Measurements from ENCODE around the gene LGR5. TPM values are rescaled to one million over a fixed set of nuclear protein-coding genes. Genes with fewer than 3 reads are reported as not detected.
"Not testable (repeated sequence)": the region's sequence is repeated elsewhere in the genome, so short reads cannot be mapped to it uniquely, and the experiment has no call there.

The LGR5 gene
- polyA plus RNA-seq, 1 donor (not counting 4 experiments of a cell fraction or from before 2014, with no cell fraction given) = 0.05 TPM

DNA sequence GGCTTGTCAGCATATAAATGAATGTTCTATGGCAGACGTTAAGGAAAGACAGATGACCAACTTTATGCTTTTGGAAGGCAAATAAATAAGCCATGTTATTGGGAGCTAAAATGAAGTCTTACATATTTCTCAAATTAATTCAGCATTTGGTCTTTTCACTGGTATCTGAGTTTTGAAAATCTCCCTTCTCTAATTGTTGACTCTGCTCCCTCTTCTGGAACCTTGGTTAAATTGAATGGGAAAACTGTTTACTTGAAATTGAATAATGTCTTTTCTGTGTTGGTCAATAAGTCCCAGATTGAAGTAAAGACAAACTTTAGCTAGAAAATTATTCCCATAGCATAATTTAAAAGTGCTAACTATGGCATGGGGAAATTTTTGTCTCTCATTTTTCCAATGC is 38.7 kb downstream of the LGR5 start:
- DNase-seq (ENCODE audit: low read depth, low spot score) (no peak), FAIRE-seq (no peak)
- Histone ChIP-seq H3K4me1 (ENCODE audit: control insufficient read depth, extremely low read depth, insufficient read depth, low read length) (no peaks in the 10 kb centered on the region), H3K4me2 (ENCODE audit: control insufficient read depth, extremely low read depth, insufficient read depth, low read depth, low read length) (no peak overlapping the region), H3K79me2 (ENCODE audit: control insufficient read depth, insufficient read depth, low read length) (no peaks in the 10 kb centered on the region), H3K36me3 (ENCODE audit: control insufficient read depth in 2 of 2, extremely low read depth in 1 of 2, insufficient read depth in 2 of 2, low read length in 2 of 2) (no peaks in the 10 kb centered on the region), H3K27ac (ENCODE audit: control insufficient read depth, insufficient read depth, low read length) (no peak overlapping the region), H4K20me1 (ENCODE audit: control insufficient read depth, extremely low read depth, insufficient read depth, low read length) (no peaks in the 10 kb centered on the region), H3K9me3 (ENCODE audit: control insufficient read depth, low read depth, low read length) (no peaks in the 10 kb centered on the region), H3K4me3 (ENCODE audit: control insufficient read depth in 2 of 3, extremely low read depth in 1 of 3, insufficient read depth in 2 of 3, low read depth in 1 of 3, low read length in 3 of 3) (no peak overlapping the region), H2AFZ (ENCODE audit: control insufficient read depth, low read length) (no peak overlapping the region), H3K27me3 (ENCODE audit: control insufficient read depth, extremely low read depth, insufficient read depth, low read length) (no peaks in the 10 kb centered on the region), H3K9ac (ENCODE audit: control insufficient read depth, extremely low read depth, insufficient read depth, low read length) (no peak overlapping the region), H3K9me1 (ENCODE audit: control insufficient read depth, extremely low read depth, insufficient read depth, low read length) (no peaks in the 10 kb centered on the region)
- TF ChIP-seq, protein P1, sequence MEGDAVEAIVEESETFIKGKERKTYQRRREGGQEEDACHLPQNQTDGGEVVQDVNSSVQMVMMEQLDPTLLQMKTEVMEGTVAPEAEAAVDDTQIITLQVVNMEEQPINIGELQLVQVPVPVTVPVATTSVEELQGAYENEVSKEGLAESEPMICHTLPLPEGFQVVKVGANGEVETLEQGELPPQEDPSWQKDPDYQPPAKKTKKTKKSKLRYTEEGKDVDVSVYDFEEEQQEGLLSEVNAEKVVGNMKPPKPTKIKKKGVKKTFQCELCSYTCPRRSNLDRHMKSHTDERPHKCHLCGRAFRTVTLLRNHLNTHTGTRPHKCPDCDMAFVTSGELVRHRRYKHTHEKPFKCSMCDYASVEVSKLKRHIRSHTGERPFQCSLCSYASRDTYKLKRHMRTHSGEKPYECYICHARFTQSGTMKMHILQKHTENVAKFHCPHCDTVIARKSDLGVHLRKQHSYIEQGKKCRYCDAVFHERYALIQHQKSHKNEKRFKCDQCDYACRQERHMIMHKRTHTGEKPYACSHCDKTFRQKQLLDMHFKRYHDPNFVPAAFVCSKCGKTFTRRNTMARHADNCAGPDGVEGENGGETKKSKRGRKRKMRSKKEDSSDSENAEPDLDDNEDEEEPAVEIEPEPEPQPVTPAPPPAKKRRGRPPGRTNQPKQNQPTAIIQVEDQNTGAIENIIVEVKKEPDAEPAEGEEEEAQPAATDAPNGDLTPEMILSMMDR (optimal IDR thresholded peaks at IDR 0.05 in 1 of 3, IDR thresholded peaks at IDR 0.05 in 1 of 3, conservative IDR thresholded peaks at IDR 0.05 in 1 of 3; ENCODE audit: extremely low read depth in 1 of 3, insufficient read depth in 2 of 3, low read length in 3 of 3) = no peak
- TF ChIP-seq EZH2 (IDR thresholded peaks at IDR 0.05; ENCODE audit: low read length) = no peak
- dilution Hi-C loops (cut with MboI; ENCODE audit: extremely low pct_ligation_motif_present, low sequenced_read_pairs) = no loop called here

DNA sequence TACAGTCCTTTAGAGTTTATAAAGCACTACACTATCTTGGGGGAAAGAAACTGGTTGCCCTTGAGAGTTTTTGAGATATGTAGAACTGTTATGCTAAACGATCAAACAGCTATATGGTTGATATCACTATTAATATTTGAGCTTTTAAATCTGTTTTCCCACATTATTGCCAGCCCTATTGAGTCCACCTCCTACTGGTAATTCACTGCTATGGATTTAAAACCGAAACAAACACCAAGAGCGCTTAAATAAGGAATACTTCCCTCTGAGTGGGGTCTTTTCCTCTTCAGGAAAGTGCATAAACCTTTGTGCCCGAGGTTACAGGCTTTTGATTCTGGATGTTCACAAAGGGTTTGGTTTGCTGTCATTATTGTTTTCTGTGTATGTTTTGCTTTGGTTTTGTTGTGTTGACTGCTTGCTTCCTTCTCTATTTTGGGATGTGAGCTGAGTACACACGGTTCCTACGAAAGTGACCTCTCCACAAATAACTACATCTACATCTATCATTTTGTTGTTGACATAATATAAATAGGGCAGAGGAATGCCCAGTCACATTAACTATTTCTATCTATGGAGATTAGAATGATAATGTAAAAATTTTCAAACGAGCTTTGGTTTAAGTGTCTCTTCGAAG is 44.8 kb downstream of the LGR5 start:
- H2AFZ ChIP-seq (ENCODE audit: control insufficient read depth, low read length) = no peak overlapping the region

DNA sequence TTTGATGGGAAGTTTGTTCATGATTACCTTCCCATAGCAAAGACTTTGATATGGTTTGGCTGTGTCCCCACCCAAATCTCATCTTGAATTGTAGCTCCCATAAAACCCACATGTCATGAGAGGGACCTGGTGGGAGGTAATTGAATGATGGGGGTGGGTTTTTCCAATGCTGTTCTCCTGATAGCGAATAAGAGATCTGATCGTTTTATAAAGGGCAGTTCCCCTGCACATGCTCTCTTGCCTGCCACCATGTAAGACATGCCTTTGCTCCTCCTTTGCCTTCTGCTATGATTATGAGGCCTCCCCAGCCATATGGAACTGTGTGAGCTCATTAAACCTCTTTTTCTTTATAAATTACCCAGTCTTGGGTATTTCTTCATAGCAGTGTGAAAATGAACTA is 51.2 kb downstream of the LGR5 start:
- FAIRE-seq; H3K27me3 ChIP-seq (ENCODE audit: control insufficient read depth, extremely low read depth, insufficient read depth, low read length): not testable (repeated sequence)

More for the DNA sequence above, 44.8 kb downstream of the LGR5 start:
- H3K4me3 ChIP-seq (ENCODE audit: control insufficient read depth in 2 of 3, extremely low read depth in 1 of 3, insufficient read depth in 2 of 3, low read depth in 1 of 3, low read length in 3 of 3) = no peak overlapping the region
- no peak for FAIRE-seq
- no peaks in the 10 kb centered on the region for H3K79me2 ChIP-seq (ENCODE audit: control insufficient read depth, insufficient read depth, low read length)
- H3K36me3 ChIP-seq (ENCODE audit: control insufficient read depth in 2 of 2, extremely low read depth in 1 of 2, insufficient read depth in 2 of 2, low read length in 2 of 2) = no peaks in the 10 kb centered on the region
- H3K9me1 ChIP-seq (ENCODE audit: control insufficient read depth, extremely low read depth, insufficient read depth, low read length) = no peaks in the 10 kb centered on the region
- H3K27ac ChIP-seq (ENCODE audit: control insufficient read depth, insufficient read depth, low read length) = no peak overlapping the region
- no peak overlapping the region for H3K4me2 ChIP-seq (ENCODE audit: control insufficient read depth, extremely low read depth, insufficient read depth, low read depth, low read length)
- dilution Hi-C loops (cut with MboI; ENCODE audit: extremely low pct_ligation_motif_present, low sequenced_read_pairs) = no loop called here
- no peaks in the 10 kb centered on the region for H3K9me3 ChIP-seq (ENCODE audit: control insufficient read depth, low read depth, low read length)
- TF ChIP-seq, protein P1 (optimal IDR thresholded peaks at IDR 0.05 in 1 of 3, IDR thresholded peaks at IDR 0.05 in 1 of 3, conservative IDR thresholded peaks at IDR 0.05 in 1 of 3; ENCODE audit: extremely low read depth in 1 of 3, insufficient read depth in 2 of 3, low read length in 3 of 3) = no peak
- TF ChIP-seq EZH2 (IDR thresholded peaks at IDR 0.05; ENCODE audit: low read length) = no peak
- no peaks in the 10 kb centered on the region for H4K20me1 ChIP-seq (ENCODE audit: control insufficient read depth, extremely low read depth, insufficient read depth, low read length)
- no peak for DNase-seq (ENCODE audit: low read depth, low spot score)
- no peaks in the 10 kb centered on the region for H3K27me3 ChIP-seq (ENCODE audit: control insufficient read depth, extremely low read depth, insufficient read depth, low read length)
- H3K9ac ChIP-seq (ENCODE audit: control insufficient read depth, extremely low read depth, insufficient read depth, low read length) = no peak overlapping the region
- no peaks in the 10 kb centered on the region for H3K4me1 ChIP-seq (ENCODE audit: control insufficient read depth, extremely low read depth, insufficient read depth, low read length)

More for the DNA sequence above, 51.2 kb downstream of the LGR5 start:
- H3K9me3 ChIP-seq (ENCODE audit: control insufficient read depth, low read depth, low read length); H3K27ac ChIP-seq (ENCODE audit: control insufficient read depth, insufficient read depth, low read length); H3K9ac ChIP-seq (ENCODE audit: control insufficient read depth, extremely low read depth, insufficient read depth, low read length); H3K79me2 ChIP-seq (ENCODE audit: control insufficient read depth, insufficient read depth, low read length); DNase-seq (ENCODE audit: low read depth, low spot score); H3K4me2 ChIP-seq (ENCODE audit: control insufficient read depth, extremely low read depth, insufficient read depth, low read depth, low read length); H4K20me1 ChIP-seq (ENCODE audit: control insufficient read depth, extremely low read depth, insufficient read depth, low read length); H3K36me3 ChIP-seq (ENCODE audit: control insufficient read depth in 2 of 2, extremely low read depth in 1 of 2, insufficient read depth in 2 of 2, low read length in 2 of 2); H3K4me3 ChIP-seq (ENCODE audit: control insufficient read depth in 2 of 3, extremely low read depth in 1 of 3, insufficient read depth in 2 of 3, low read depth in 1 of 3, low read length in 3 of 3); H2AFZ ChIP-seq (ENCODE audit: control insufficient read depth, low read length); dilution Hi-C loops (cut with MboI; ENCODE audit: extremely low pct_ligation_motif_present, low sequenced_read_pairs); H3K4me1 ChIP-seq (ENCODE audit: control insufficient read depth, extremely low read depth, insufficient read depth, low read length); H3K9me1 ChIP-seq (ENCODE audit: control insufficient read depth, extremely low read depth, insufficient read depth, low read length): not testable (repeated sequence)
